GM18858 (cell line): Measurements from ENCODE around the gene MYCN.

Experiments used
- ATAC-seq: cut with Tn5 transposase; IDR thresholded peaks from one replicate; pipeline ENCODE4 v1.9.1; 2021; ENCODE audit not compliant: unreplicated experiment

Gene MYCN

DNA sequence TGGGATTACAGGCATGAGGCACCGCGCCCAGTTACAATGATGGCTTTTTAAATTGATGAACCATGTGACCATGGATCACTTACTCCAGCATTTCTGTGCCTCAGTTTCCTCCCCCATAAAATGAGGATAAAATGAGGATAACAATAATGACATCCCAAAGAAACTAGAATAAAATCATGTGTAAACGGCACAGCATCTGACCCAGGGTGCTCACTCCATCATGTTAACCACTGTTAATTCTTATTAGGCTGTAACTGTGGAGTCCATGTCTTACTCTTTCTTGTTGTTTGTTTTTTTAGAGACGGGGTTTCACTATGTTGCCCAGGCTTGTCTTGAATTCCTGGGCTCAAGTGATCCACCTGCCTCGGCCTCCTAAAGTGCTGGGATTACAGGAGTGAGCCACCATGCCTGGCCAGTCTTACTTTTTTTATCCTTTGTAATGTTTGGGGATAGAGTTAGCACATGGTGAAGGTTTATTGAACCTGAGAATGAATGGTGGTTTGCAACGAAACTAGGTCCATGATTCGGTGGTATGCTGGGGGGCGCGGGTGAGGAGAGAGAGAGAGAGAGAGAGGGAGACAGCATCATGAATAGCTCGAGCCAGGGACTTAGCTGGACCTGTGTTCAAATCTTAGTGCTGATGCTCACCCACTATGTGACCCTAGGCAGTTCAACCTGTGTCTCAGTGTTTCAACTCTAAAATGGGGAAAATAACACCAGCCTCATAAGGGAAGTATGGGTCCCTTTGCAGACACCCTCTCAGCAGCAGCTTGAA is 52.3 kb downstream of the MYCN start:
- no peak for ATAC-seq

DNA sequence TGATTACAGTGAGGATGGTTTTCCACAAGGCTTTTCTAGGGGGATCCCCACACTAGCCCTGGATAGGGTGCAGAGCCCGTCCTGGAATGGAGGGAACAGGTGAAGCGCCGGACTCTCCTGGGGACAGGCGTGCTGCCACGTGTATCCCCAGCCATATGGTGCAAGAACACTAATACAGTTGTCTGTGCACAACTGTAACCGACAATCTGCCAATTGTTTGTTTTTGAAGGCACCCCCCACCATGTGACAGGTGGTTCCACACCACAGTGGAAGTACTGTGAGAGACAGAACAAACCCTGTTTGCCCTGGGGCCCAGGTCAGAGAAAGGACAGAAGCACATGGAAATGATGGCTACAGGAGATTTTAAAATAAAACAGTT is 52.9 kb downstream of the MYCN start:
- no peak for ATAC-seq

DNA sequence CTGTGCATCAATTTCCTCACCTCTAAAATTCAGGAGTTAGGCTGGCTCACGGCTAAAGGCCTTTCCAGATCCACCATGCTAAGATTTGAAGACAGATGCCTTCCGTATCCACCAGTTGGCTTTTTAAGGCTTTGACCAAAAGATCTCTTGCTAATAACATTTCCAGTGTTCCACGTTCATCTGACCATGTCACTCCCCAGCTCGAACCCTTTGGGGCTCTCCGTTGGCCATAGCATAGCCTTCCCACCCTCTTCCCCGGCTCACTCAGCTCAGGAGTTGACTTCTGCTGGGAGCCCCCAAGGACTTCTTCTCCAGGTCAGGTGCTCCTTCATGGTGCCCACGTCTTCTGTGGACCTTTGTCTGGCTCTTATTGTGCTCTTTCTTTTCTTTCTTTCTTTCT is 53.3 kb downstream of the MYCN start:
- ATAC-seq = no peak

DNA sequence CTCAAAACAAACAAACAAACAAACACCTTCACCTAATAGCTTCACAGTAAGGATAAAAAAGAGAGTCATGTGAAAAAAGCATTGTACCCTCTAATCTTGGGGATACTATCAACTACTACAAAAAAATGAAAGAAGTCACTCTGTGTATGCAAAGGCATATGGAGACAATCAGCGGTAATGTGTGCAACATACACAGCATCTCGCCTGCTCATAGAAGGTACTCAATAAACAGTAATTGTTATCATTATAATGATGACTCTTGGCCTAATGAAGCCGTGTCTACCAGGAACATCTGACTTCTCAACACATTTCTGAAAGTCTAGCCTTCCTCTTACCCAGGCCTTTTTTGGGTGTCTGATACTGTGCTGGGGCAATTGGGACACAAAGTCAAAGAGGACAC is 55.3 kb downstream of the MYCN start:
- ATAC-seq = no peak
